ENCODE data around the gene CCDC91.
A peak's percentile ranks its signal among the peaks of the same experiment; 100 is the strongest.
"Not testable (repeated sequence)": the region's sequence is repeated elsewhere in the genome, so short reads cannot be mapped to it uniquely, and the experiment has no call there.

The CCDC91 gene

GRCh38 chr12:28184375-28184774 is 5.9 kb upstream of the CCDC91 start:
- no peak for DNase-seq

- no peak for DNase-seq
These were observed 3.8 kb upstream of the CCDC91 start for GRCh38 chr12:28186500-28186899.

- peak in 1 of 2 donors; percentile 33 for DNase-seq
These were observed 404 bp upstream of the CCDC91 start for GRCh38 chr12:28189784-28190320.

- peak; percentile 64 to 70 for DNase-seq
These were observed 1.1 kb downstream of the CCDC91 start for GRCh38 chr12:28191051-28192048.

GRCh38 chr12:28192125-28192524 is 1.9 kb downstream of the CCDC91 start:
- no peak for DNase-seq

- not testable (repeated sequence) for DNase-seq
These were observed 4.4 kb downstream of the CCDC91 start for GRCh38 chr12:28194621-28195020.

GRCh38 chr12:28201136-28201535 is 10.9 kb downstream of the CCDC91 start:
- DNase-seq = not testable (repeated sequence)

GRCh38 chr12:28202374-28203130 is 12.3 kb downstream of the CCDC91 start:
- DNase-seq = no peak

GRCh38 chr12:28209782-28210181 is 19.5 kb downstream of the CCDC91 start:
- no peak for DNase-seq

GRCh38 chr12:28212182-28212581 is 21.9 kb downstream of the CCDC91 start:
- no peak for DNase-seq

- no peak for DNase-seq
These were observed 24.8 kb downstream of the CCDC91 start for GRCh38 chr12:28215021-28215420.

- DNase-seq = no peak
These were observed 25.8 kb downstream of the CCDC91 start for GRCh38 chr12:28216016-28216415.

- peak in 1 of 2 donors; percentile 3 for DNase-seq
These were observed 27.5 kb downstream of the CCDC91 start for GRCh38 chr12:28217805-28218204.

- DNase-seq = no peak
These were observed 28.6 kb downstream of the CCDC91 start for GRCh38 chr12:28218875-28219274.

GRCh38 chr12:28219827-28220226 is 29.6 kb downstream of the CCDC91 start:
- no peak for DNase-seq

- peak; percentile 42 to 55 for DNase-seq
These were observed 31.9 kb downstream of the CCDC91 start for GRCh38 chr12:28222081-28222700.

- peak in 1 of 2 donors; percentile 21 for DNase-seq
These were observed 32.8 kb downstream of the CCDC91 start for GRCh38 chr12:28223025-28223554.

- no peak for DNase-seq
These were observed 33.6 kb downstream of the CCDC91 start for GRCh38 chr12:28223858-28224257.

GRCh38 chr12:28226705-28227104 is 36.4 kb downstream of the CCDC91 start:
- DNase-seq = no peak

GRCh38 chr12:28227251-28227650 is 37.0 kb downstream of the CCDC91 start:
- DNase-seq = no peak

- DNase-seq = no peak
These were observed 41.0 kb downstream of the CCDC91 start for GRCh38 chr12:28231248-28231647.

GRCh38 chr12:28232211-28232928 is 42.1 kb downstream of the CCDC91 start:
- no peak for DNase-seq

Data from CD4-positive, alpha-beta T cell treated with Interleukin-1 beta for 1 hour (primary cell).